ENCODE measurements around the gene DRAP1. TPM values are rescaled to one million over a fixed set of nuclear protein-coding genes. Genes with fewer than 3 reads are reported as not detected.
A peak's percentile ranks its signal among the peaks of the same experiment; 100 is the strongest.

Gene DRAP1
- total RNA-seq, 1 experiment from 2014 or later, result 105 TPM

DNA sequence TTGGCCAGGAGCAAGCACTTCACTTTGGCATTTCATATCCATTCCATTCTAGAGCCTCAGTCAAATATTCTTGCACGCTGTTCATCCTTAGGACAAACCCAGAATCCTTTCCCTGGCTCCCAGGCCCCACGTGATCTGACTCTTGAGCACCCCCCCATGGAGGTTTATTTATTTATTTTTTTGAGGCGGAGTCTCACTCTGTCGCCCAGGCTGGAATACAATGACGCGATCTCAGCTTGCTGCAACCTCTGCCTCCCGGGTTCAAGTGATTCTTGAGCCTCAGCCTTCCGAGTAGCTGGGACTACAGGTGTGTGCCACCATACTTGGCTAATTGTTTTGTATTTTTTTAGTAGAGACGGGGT, 13.3 kb downstream of the DRAP1 start:
- no peaks in the 10 kb centered on the region for H3K9me3 Mint-ChIP-seq
- no peak overlapping the region for H2AFZ ChIP-seq (ENCODE audit: low read length)

More for the DNA sequence above, 13.3 kb downstream of the DRAP1 start:
- no peak overlapping the region for H3K4ac ChIP-seq (ENCODE audit: low read depth, low read length)
- no peak overlapping the region for H2AK5ac ChIP-seq (ENCODE audit: insufficient read length, low read length)
- H3K56ac ChIP-seq (ENCODE audit: insufficient read length, low read depth, low read length), result no peak overlapping the region
- no peaks in the 10 kb centered on the region for H3K27me3 ChIP-seq (ENCODE audit: insufficient read depth, low read length)
- H3K14ac ChIP-seq (ENCODE audit: insufficient read depth, low read length), result no peak overlapping the region
- no peak overlapping the region for H3K9ac ChIP-seq (ENCODE audit: extremely low read depth, insufficient read length, low read length)
- no peak overlapping the region for H4K91ac ChIP-seq (ENCODE audit: insufficient read length, low read depth, low read length)
- no peak overlapping the region for H4K5ac ChIP-seq (ENCODE audit: insufficient read length, low read depth, low read length)
- no peaks in the 10 kb centered on the region for H3K23me2 ChIP-seq (ENCODE audit: insufficient read length, low read depth, low read length, poor library complexity, severe bottlenecking)
- DNase-seq, result peak; percentile 61
- H3K9me3 ChIP-seq (ENCODE audit: control insufficient read depth, low read depth, low read length), result no peaks in the 10 kb centered on the region
- H2BK120ac ChIP-seq (ENCODE audit: low read depth, low read length, poor library complexity, severe bottlenecking), result no peak overlapping the region
- no peak overlapping the region for H2BK5ac ChIP-seq (ENCODE audit: insufficient read length, low read length)
- no peak overlapping the region for H3K18ac ChIP-seq (ENCODE audit: insufficient read length, low read depth, low read length)
- H3K27ac Mint-ChIP-seq, result 0 out of 7 replicates have a peak overlapping the region, but pooled peaks of 1 of the 3 experiments have one; percentile 24
- no peak overlapping the region for H2BK15ac ChIP-seq (ENCODE audit: low read depth, low read length)
- H3K4me3 Mint-ChIP-seq, result peak overlapping the region in 1 of 2 experiments; percentile 20; a peak in 1 of 5 replicates
- H3T11ph ChIP-seq (ENCODE audit: low read length), result no peak overlapping the region
- H3K27ac ChIP-seq (ENCODE audit: insufficient read length, low read depth, low read length), result no peak overlapping the region
- TF ChIP-seq, protein P1, sequence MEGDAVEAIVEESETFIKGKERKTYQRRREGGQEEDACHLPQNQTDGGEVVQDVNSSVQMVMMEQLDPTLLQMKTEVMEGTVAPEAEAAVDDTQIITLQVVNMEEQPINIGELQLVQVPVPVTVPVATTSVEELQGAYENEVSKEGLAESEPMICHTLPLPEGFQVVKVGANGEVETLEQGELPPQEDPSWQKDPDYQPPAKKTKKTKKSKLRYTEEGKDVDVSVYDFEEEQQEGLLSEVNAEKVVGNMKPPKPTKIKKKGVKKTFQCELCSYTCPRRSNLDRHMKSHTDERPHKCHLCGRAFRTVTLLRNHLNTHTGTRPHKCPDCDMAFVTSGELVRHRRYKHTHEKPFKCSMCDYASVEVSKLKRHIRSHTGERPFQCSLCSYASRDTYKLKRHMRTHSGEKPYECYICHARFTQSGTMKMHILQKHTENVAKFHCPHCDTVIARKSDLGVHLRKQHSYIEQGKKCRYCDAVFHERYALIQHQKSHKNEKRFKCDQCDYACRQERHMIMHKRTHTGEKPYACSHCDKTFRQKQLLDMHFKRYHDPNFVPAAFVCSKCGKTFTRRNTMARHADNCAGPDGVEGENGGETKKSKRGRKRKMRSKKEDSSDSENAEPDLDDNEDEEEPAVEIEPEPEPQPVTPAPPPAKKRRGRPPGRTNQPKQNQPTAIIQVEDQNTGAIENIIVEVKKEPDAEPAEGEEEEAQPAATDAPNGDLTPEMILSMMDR (conservative IDR thresholded peaks at IDR 0.05), result peak; percentile 52
- H3K79me2 ChIP-seq (ENCODE audit: insufficient read depth, low read length), result no peaks in the 10 kb centered on the region
- H2BK12ac ChIP-seq (ENCODE audit: insufficient read length, low read depth, low read length), result no peak overlapping the region
- H2BK20ac ChIP-seq (ENCODE audit: low read depth, low read length, poor library complexity, severe bottlenecking), result no peak overlapping the region
- no peak overlapping the region for H4K8ac ChIP-seq (replicated peaks; ENCODE audit: insufficient read length, low read depth, low read length)
- no peaks in the 10 kb centered on the region for H3K79me1 ChIP-seq (ENCODE audit: insufficient read depth, low read depth, low read length, poor library complexity, severe bottlenecking)
- no peak overlapping the region for H3K23ac ChIP-seq (ENCODE audit: insufficient read length, low read depth, low read length)
- H4K20me1 ChIP-seq (ENCODE audit: control insufficient read depth, insufficient read depth, insufficient read length), result no peaks in the 10 kb centered on the region
- H3K36me3 Mint-ChIP-seq (ENCODE audit: insufficient read depth in 1 of 3, low read depth in 3 of 3), result no peaks in the 10 kb centered on the region
- no peak overlapping the region for H3K4me2 ChIP-seq (ENCODE audit: insufficient read depth, insufficient read length, low read length)
- no peaks in the 10 kb centered on the region for H3K4me1 ChIP-seq (ENCODE audit: insufficient read depth, low read length)
- WGBS (ENCODE audit: extremely low coverage, insufficient read length, low lambda C conversion rate), result no CpG with 5 or more reads among the region's 9 CpGs
- peaks cover under 1% of the 10 kb centered on the region; the same call in 1 of the 2 replicates for H3K27me3 Mint-ChIP-seq (ENCODE audit: low read depth)
- peaks cover 14 to 35% of the 10 kb centered on the region in 2 experiments for H3K4me1 Mint-ChIP-seq

All from H9 (cell line).